Neural progenitor cell (in vitro differentiated cells): ENCODE measurements around the gene OVCA2. TPM values are rescaled to one million over a fixed set of nuclear protein-coding genes. Genes with fewer than 3 reads are reported as not detected.

Experiments
- DNase-seq: peaks from one replicate; pipeline ENCODE4 v3.0.0-alpha.2; 2016; ENCODE audit warnings: low spot score
- H2AFZ ChIP-seq: fragments of 200-600 bp; sonication (generic); replicated peaks from 2 replicates; pipeline ENCODE4 v1.6.1; 2016; ENCODE audit warnings: antibody characterized with exemption
- H3F3A ChIP-seq: fragments of 200-600 bp; sonication (generic); 2 replicates; pipeline ENCODE4 v1.6.1; 2016; ENCODE audit warnings: antibody characterized with exemption, low read depth
- H3K27ac ChIP-seq: fragments of 200-600 bp; sonication (generic); 2 replicates; pipeline ENCODE4 v1.5.1; 2016; ENCODE audit warnings: mild to moderate bottlenecking
- H3K27me3 ChIP-seq: fragments of 200-600 bp; sonication (generic); 2 replicates; pipeline ENCODE4 v1.6.1; 2016; ENCODE audit warnings: mild to moderate bottlenecking, moderate library complexity
- H3K36me3 ChIP-seq: fragments of 200-600 bp; sonication (generic); 2 replicates; pipeline ENCODE4 v1.5.1; 2016
- H3K4me1 ChIP-seq: fragments of 200-600 bp; sonication (generic); 2 replicates; pipeline ENCODE4 v1.6.1; 2016; ENCODE audit warnings: mixed run types
- H3K4me2 ChIP-seq: fragments of 200-600 bp; sonication (generic); 2 replicates; pipeline ENCODE4 v1.6.1; 2016
- H3K4me3 ChIP-seq: fragments of 200-600 bp; sonication (generic); 2 replicates; pipeline ENCODE4 v1.5.1; 2016
- H3K79me2 ChIP-seq: fragments of 200-600 bp; sonication (generic); 2 replicates; pipeline ENCODE4 v1.6.1; 2016; ENCODE audit warnings: low read depth
- H3K9ac ChIP-seq: fragments of 200-600 bp; sonication (generic); 2 replicates; pipeline ENCODE4 v1.6.1; 2016
- H3K9me3 ChIP-seq: fragments of 200-600 bp; sonication (generic); 2 replicates; pipeline ENCODE4 v1.5.1; 2016; ENCODE audit warnings: low read depth
- H4K20me1 ChIP-seq: fragments of 200-600 bp; sonication (generic); 2 replicates; pipeline ENCODE4 v1.6.1; 2016; ENCODE audit warnings: low read depth
- H3K27ac Mint-ChIP-seq: 3 replicates; pipeline ENCODE4 v1.8.0; 2021; ENCODE audit warnings: mixed read lengths
- H3K27me3 Mint-ChIP-seq: 2 replicates; pipeline ENCODE4 v1.8.0; 2022; ENCODE audit warnings: low read depth, mild to moderate bottlenecking, inconsistent platforms, moderate library complexity, mixed read lengths; ENCODE audit not compliant: insufficient read depth
- H3K36me3 Mint-ChIP-seq: 3 replicates; pipeline ENCODE4 v1.8.0; 2021; ENCODE audit warnings: mixed read lengths
- H3K4me1 Mint-ChIP-seq: 3 replicates; pipeline ENCODE4 v1.8.0; 2021; ENCODE audit warnings: mixed read lengths
- H3K4me3 Mint-ChIP-seq: 3 replicates; pipeline ENCODE4 v1.8.0; 2021; ENCODE audit warnings: mild to moderate bottlenecking, moderate library complexity, mixed read lengths
- H3K9me3 Mint-ChIP-seq: 3 replicates; pipeline ENCODE4 v1.8.0; 2020; ENCODE audit warnings: mixed read lengths
- EZH2 ChIP-seq: fragments of 200-600 bp; sonication (generic); IDR thresholded peaks from 2 replicates; pipeline ENCODE4 v1.6.1; 2017; ENCODE audit warnings: antibody characterized with exemption, mild to moderate bottlenecking, moderate library complexity
- EZH2phosphoT487 ChIP-seq: fragments of 200-600 bp; sonication (generic); IDR thresholded peaks from 2 replicates; pipeline ENCODE4 v1.6.1; 2017; ENCODE audit warnings: antibody characterized with exemption
- total RNA-seq: library from RNA; depleted of rRNA; stranded (reverse); fragments of >200 nt; gene quantifications from 2 replicates; pipeline ENCODE4 v1.2.3, GENCODE V29; 2015; ENCODE audit warnings: low replicate concordance
- TF ChIP-seq, protein P1 (sequence below): fragments of 200-600 bp; sonication (generic); IDR thresholded peaks from 2 replicates; pipeline ENCODE4 v1.5.1; 2017; ENCODE audit warnings: antibody characterized with exemption, mild to moderate bottlenecking

Gene OVCA2
- total RNA-seq, 1 donor from 2014 or later: 5.4 TPM

DNA sequence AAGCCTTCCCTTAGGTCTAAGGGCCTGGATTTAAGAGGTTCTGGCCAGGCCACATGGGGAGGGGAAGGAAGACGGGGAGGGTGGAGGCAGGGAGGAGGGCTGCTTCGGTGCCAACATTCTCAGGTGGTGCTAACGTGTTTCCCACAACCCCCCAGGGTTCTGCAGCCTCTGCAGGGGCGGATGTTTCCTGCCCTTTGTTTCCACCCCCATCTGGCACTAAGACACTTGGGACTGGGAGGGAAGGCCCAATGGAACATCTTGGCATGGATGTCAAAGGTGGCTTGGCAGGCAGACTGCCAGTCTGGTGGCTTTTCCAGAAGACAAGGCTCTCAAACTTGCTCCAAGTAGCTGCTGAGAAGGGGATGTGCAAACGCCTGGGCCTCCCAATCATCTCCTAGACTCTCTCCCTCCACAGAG, 25.8 kb downstream of the OVCA2 start:
- Histone ChIP-seq H3K4me1 (no peaks in the 10 kb centered on the region), H3K4me2 (no peak overlapping the region), H3K36me3 (no peaks in the 10 kb centered on the region), H2AFZ (no peak overlapping the region), H3K9me3 (no peaks in the 10 kb centered on the region), H3K9ac (no peak overlapping the region), H4K20me1 (peaks cover 20% of the 10 kb centered on the region), H3F3A (no peaks in the 10 kb centered on the region), H3K27ac (no peak overlapping the region), H3K27me3 (peaks cover under 1% of the 10 kb centered on the region), H3K79me2 (no peaks in the 10 kb centered on the region), H3K4me3 (no peak overlapping the region)
- Mint-ChIP-seq H3K36me3 (peaks cover 33% of the 10 kb centered on the region), H3K4me3 (no peak overlapping the region), H3K27ac (no peak overlapping the region), H3K27me3 (peaks cover 6% of the 10 kb centered on the region), H3K4me1 (peaks cover 38% of the 10 kb centered on the region), H3K9me3 (no peaks in the 10 kb centered on the region)
- no peak for DNase-seq
- no peak for TF ChIP-seq EZH2phosphoT487

DNA sequence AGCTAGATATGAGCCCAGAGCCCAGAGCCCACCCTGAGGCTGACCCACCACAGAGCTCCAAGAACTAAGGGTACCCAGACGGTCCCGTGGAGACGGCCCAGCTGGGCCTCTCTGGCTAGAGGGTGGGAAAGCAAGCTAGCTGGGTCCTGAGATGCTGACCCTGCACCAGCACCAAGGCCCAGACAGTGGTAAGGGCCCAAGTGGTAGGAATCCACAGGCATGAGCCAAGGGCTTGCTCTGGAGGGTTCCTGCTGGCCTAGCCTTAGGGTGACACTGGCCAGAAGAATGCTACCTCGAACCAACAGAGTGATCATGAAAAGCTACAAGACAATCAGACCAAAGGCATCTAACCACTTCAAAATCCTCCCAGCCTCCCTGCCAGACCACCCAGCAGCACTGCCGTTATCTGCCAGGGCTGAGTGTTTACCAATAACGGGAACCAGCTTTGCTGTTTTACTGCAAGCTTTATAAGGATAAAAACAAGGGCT, 26.3 kb downstream of the OVCA2 start:
- H3K27ac Mint-ChIP-seq: no peak overlapping the region
- Histone ChIP-seq H3K9ac (no peak overlapping the region), H3K9me3 (no peaks in the 10 kb centered on the region), H3K4me2 (no peak overlapping the region), H3F3A (no peaks in the 10 kb centered on the region), H3K36me3 (no peaks in the 10 kb centered on the region), H2AFZ (no peak overlapping the region), H4K20me1 (peaks cover 20% of the 10 kb centered on the region), H3K27me3 (no peaks in the 10 kb centered on the region), H3K4me3 (no peak overlapping the region), H3K79me2 (no peaks in the 10 kb centered on the region), H3K27ac (no peak overlapping the region), H3K4me1 (no peaks in the 10 kb centered on the region)
- peaks cover 36% of the 10 kb centered on the region for H3K36me3 Mint-ChIP-seq
- H3K9me3 Mint-ChIP-seq: no peaks in the 10 kb centered on the region
- peaks cover 6% of the 10 kb centered on the region for H3K27me3 Mint-ChIP-seq
- TF ChIP-seq EZH2phosphoT487: no peak
- TF ChIP-seq EZH2: no peak
- TF ChIP-seq, protein P1, sequence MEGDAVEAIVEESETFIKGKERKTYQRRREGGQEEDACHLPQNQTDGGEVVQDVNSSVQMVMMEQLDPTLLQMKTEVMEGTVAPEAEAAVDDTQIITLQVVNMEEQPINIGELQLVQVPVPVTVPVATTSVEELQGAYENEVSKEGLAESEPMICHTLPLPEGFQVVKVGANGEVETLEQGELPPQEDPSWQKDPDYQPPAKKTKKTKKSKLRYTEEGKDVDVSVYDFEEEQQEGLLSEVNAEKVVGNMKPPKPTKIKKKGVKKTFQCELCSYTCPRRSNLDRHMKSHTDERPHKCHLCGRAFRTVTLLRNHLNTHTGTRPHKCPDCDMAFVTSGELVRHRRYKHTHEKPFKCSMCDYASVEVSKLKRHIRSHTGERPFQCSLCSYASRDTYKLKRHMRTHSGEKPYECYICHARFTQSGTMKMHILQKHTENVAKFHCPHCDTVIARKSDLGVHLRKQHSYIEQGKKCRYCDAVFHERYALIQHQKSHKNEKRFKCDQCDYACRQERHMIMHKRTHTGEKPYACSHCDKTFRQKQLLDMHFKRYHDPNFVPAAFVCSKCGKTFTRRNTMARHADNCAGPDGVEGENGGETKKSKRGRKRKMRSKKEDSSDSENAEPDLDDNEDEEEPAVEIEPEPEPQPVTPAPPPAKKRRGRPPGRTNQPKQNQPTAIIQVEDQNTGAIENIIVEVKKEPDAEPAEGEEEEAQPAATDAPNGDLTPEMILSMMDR: no peak
- peaks cover 34% of the 10 kb centered on the region for H3K4me1 Mint-ChIP-seq
- no peak overlapping the region for H3K4me3 Mint-ChIP-seq
- DNase-seq: no peak

DNA sequence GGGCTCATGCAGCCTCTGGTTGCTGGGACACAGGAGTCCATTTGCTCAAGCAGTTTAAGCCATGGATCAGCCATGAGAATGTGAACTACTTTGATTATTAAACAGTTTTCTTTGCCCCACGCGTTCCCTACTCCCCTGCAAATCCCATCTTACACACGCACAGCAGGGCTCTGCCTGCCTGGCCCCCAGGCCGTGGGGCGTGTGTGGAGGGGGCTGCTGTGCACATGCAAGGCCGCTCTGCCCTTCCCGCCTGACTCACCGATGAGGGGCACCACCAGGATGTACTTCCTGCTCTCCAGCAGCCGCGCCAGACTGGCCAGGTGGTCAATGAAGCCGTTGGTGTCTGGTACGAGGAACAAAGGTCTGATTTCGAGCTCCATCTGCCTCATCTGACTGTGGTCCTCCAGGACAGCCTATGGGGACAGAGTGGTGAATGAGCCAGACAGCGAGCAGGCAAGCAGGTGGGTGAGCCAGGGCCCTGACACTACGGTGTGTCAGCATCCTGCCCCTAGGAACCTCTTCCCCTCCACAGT, 26.8 kb downstream of the OVCA2 start:
- H3K4me2 ChIP-seq: no peak overlapping the region
- no peaks in the 10 kb centered on the region for H3F3A ChIP-seq
- Mint-ChIP-seq H3K27me3 (peaks cover 6% of the 10 kb centered on the region), H3K36me3 (peaks cover 36% of the 10 kb centered on the region), H3K27ac (peak overlapping the region; percentile 50), H3K4me1 (peaks cover 29% of the 10 kb centered on the region), H3K4me3 (no peak overlapping the region), H3K9me3 (no peaks in the 10 kb centered on the region)
- peaks cover 20% of the 10 kb centered on the region for H4K20me1 ChIP-seq
- DNase-seq: no peak
- no peak overlapping the region for H3K27ac ChIP-seq
- H3K79me2 ChIP-seq: no peaks in the 10 kb centered on the region
- no peaks in the 10 kb centered on the region for H3K9me3 ChIP-seq
- no peaks in the 10 kb centered on the region for H3K36me3 ChIP-seq
- H3K4me1 ChIP-seq: no peaks in the 10 kb centered on the region
- H3K9ac ChIP-seq: no peak overlapping the region
- no peaks in the 10 kb centered on the region for H3K27me3 ChIP-seq
- no peak for TF ChIP-seq EZH2
- TF ChIP-seq, protein P1: no peak
- no peak for TF ChIP-seq EZH2phosphoT487
- H3K4me3 ChIP-seq: no peak overlapping the region
- no peak overlapping the region for H2AFZ ChIP-seq

DNA sequence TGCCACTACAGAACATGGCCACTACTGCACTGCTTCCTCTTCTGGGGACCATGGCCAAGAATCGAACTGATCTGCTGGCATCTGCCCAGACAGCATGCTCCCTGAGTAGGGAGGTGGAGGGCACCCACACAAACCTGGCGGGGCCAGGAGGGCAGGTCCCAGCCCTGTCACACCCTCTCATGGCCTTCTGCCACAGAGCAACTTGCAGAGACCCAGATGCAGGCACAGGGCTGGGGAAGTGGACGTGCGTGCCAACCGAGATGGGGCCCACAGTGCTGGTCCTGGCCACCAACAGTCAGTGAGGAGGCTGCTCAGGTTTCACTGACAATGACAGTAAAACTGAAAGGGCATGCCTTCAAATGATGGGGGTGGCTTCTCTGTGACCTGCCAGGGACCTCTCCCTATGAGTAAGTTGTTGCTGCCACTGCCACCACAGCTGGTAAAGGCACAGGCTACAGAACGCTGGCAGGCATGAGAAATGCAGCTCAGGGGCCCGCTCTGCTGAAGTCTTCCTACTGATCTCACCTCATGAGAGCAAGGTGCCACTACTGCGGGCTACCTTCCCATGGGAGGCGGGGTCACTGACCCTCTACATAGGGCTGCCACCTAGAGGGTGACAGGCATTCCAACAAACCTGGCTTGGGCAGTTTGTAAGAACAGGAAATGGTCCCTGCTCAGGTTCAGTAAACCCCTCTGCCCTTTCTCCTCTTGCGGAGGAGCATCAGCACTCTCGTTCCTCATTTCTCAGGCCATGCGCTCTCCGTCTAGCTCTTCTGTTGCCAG, 28.6 kb downstream of the OVCA2 start:
- TF ChIP-seq, protein P1: no peak
- no peak for TF ChIP-seq EZH2phosphoT487
- no peak for TF ChIP-seq EZH2
- no peak for DNase-seq
- H3F3A ChIP-seq: peaks cover 2% of the 10 kb centered on the region
- no peak overlapping the region for H3K27ac ChIP-seq
- H3K9ac ChIP-seq: no peak overlapping the region
- Mint-ChIP-seq H3K4me3 (no peak overlapping the region), H3K9me3 (no peaks in the 10 kb centered on the region), H3K27me3 (peaks cover 3% of the 10 kb centered on the region), H3K4me1 (peaks cover 29% of the 10 kb centered on the region), H3K27ac (no peak overlapping the region), H3K36me3 (peaks cover 28% of the 10 kb centered on the region)
- peaks cover 7% of the 10 kb centered on the region for H3K4me1 ChIP-seq
- no peak overlapping the region for H3K4me2 ChIP-seq
- no peak overlapping the region for H3K4me3 ChIP-seq
- H2AFZ ChIP-seq: no peak overlapping the region
- H3K36me3 ChIP-seq: no peaks in the 10 kb centered on the region
- no peaks in the 10 kb centered on the region for H3K79me2 ChIP-seq
- no peaks in the 10 kb centered on the region for H3K27me3 ChIP-seq
- H3K9me3 ChIP-seq: no peaks in the 10 kb centered on the region
- H4K20me1 ChIP-seq: peaks cover 19% of the 10 kb centered on the region
